ENCODE results near the gene SH3RF1. TPM values are rescaled to one million over a fixed set of nuclear protein-coding genes. Genes with fewer than 3 reads are reported as not detected.
A peak's percentile ranks its signal among the peaks of the same experiment; 100 is the strongest.

Gene SH3RF1
- total and polyA plus RNA-seq, 2 of the 8 experiments (the other 6 are each of a cell fraction or from before 2014, with no cell fraction given), result 6.9 to 15.1 TPM

GRCh38 chr4:169071747-169072146, 199.0 kb downstream of the SH3RF1 start:
- no peak for FAIRE-seq
- CTCF ChIA-PET (ENCODE audit: partially characterized antibody), result interaction anchor here (0.6 to 1.4 kb wide), 6 partner anchors 8 to 616 kb away, joined by 3 to 5 read pairs (median 4); no protein-coding TSS in a partner anchor
- TF ChIP-seq ASH2L (IDR thresholded peaks at IDR 0.05; ENCODE audit: low read length) (no peak), EZH2 (IDR thresholded peaks at IDR 0.05; ENCODE audit: low read depth, low read length, severe bottlenecking) (no peak), ZNF274 (IDR thresholded peaks at IDR 0.05; ENCODE audit: borderline replicate concordance, extremely low read depth, low read length) (no peak), NRF1 (IDR thresholded peaks at IDR 0.05; ENCODE audit: low read depth, low read length) (no peak), SUZ12 (IDR thresholded peaks at IDR 0.05; ENCODE audit: low read length) (no peak), SP1 (IDR thresholded peaks at IDR 0.05; ENCODE audit: low read depth, low read length) (no peak), SRF (IDR thresholded peaks at IDR 0.05; ENCODE audit: low read depth, low read length) (no peak), BRCA1 (IDR thresholded peaks at IDR 0.05; ENCODE audit: low read depth, low read length) (no peak), SAP30 (IDR thresholded peaks at IDR 0.05; ENCODE audit: insufficient read depth, insufficient replicate concordance, low read length) (no peak), CREB1 (IDR thresholded peaks at IDR 0.05) (no peak), BACH1 (IDR thresholded peaks at IDR 0.05; ENCODE audit: low read length) (no peak), TEAD4 (IDR thresholded peaks at IDR 0.05; ENCODE audit: low read depth, low read length) (no peak), CBX5 (IDR thresholded peaks at IDR 0.05; ENCODE audit: low read depth, low read length) (no peak), SIRT6 (IDR thresholded peaks at IDR 0.05; ENCODE audit: low read length) (no peak), KDM5A (IDR thresholded peaks at IDR 0.05; ENCODE audit: low read length) (no peak)
- TF ChIP-seq, protein P1, sequence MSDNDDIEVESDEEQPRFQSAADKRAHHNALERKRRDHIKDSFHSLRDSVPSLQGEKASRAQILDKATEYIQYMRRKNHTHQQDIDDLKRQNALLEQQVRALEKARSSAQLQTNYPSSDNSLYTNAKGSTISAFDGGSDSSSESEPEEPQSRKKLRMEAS (IDR thresholded peaks at IDR 0.05), result no peak

More at GRCh38 chr4:169071747-169072146, 199.0 kb downstream of the SH3RF1 start:
- H4K8ac ChIP-seq (ENCODE audit: extremely low read depth, insufficient read depth, low read length), result 0 out of 2 replicates have a peak overlapping the region, but pooled peaks have one; percentile 37
- no peak overlapping the region for H3K56ac ChIP-seq (replicated peaks; ENCODE audit: insufficient read length, low read depth, low read length)
- no peak overlapping the region for H3K14ac ChIP-seq (ENCODE audit: insufficient read length)
- no peaks in the 10 kb centered on the region for H3K79me1 ChIP-seq (ENCODE audit: low read depth, low read length)
- H4K20me1 ChIP-seq (replicated peaks in 1 of 2; ENCODE audit: control insufficient read depth in 1 of 2, insufficient read depth in 2 of 2, low read length in 2 of 2), result no peaks in the 10 kb centered on the region
- H2AFZ ChIP-seq (ENCODE audit: low read length), result no peak overlapping the region
- no peak overlapping the region for H3K4me3 ChIP-seq (ENCODE audit: extremely low read depth in 1 of 4, insufficient read depth in 2 of 4, low read depth in 3 of 4, low read length in 4 of 4)
- H4K91ac ChIP-seq (replicated peaks; ENCODE audit: insufficient read length, low read length), result no peak overlapping the region
- no peak overlapping the region for H2BK12ac ChIP-seq (ENCODE audit: low read depth, low read length)
- no peak overlapping the region for H2BK15ac ChIP-seq (ENCODE audit: low read length)
- H2BK120ac ChIP-seq (replicated peaks; ENCODE audit: low read depth, low read length), result no peak overlapping the region
- H3K4ac ChIP-seq (replicated peaks; ENCODE audit: insufficient read length, low read depth, low read length), result no peak overlapping the region
- H3K27me3 ChIP-seq (replicated peaks in 1 of 4; ENCODE audit: control insufficient read depth in 3 of 4, extremely low read depth in 1 of 4, insufficient read depth in 3 of 4, low read length in 3 of 4), result no peaks in the 10 kb centered on the region
- H2BK20ac ChIP-seq (ENCODE audit: low read length), result no peak overlapping the region
- no peaks in the 10 kb centered on the region for H3K79me2 ChIP-seq (ENCODE audit: control insufficient read depth in 1 of 2, insufficient read depth in 2 of 2, low read length in 2 of 2)
- H3K9ac ChIP-seq (replicated peaks in 1 of 4; ENCODE audit: extremely low read depth in 1 of 4, low read depth in 3 of 4, low read length in 3 of 4), result no peak overlapping the region
- 78% methylated on average over 6 of the region's 7 CpGs; no CpG with 5 or more reads in 1 of the 2 experiments for WGBS, 2 experiments (ENCODE audit: extremely low coverage in 1 of 2, insufficient coverage in 1 of 2, insufficient read length in 1 of 2, insufficient replicate concordance in 2 of 2, low coverage in 1 of 2, low lambda C conversion rate in 2 of 2, missing lambda C conversion rate in 1 of 2)
- H3K23ac ChIP-seq (ENCODE audit: insufficient read length), result no peak overlapping the region
- DNase-seq (ENCODE audit: low read depth in 1 of 2, low spot score in 2 of 2), result no peak
- H3K23me2 ChIP-seq (ENCODE audit: low read depth, low read length), result no peaks in the 10 kb centered on the region
- H3K4me2 ChIP-seq (ENCODE audit: insufficient read depth in 1 of 2, low read depth in 2 of 2, low read length in 2 of 2), result no peak overlapping the region
- no peak overlapping the region for H3K27ac ChIP-seq (ENCODE audit: low read depth, low read length)
- no peak overlapping the region for H4K5ac ChIP-seq (ENCODE audit: insufficient read length, low read depth, low read length)
- H3K4me1 ChIP-seq (replicated peaks in 1 of 4; ENCODE audit: control insufficient read depth in 3 of 4, insufficient read depth in 4 of 4, low read length in 3 of 4), result peaks cover 0 to 9% (median 4%) of the 10 kb centered on the region in 4 experiments; a peak in 3 of 7 replicates
- POLR2A ChIA-PET (ENCODE audit: partially characterized antibody), result interaction anchor here (1.2 kb wide), 1 partner anchor 65 kb away, joined by 3 read pairs; no protein-coding TSS in a partner anchor
- no peak overlapping the region for H3K18ac ChIP-seq (ENCODE audit: extremely low read depth, low read length)
- no peaks in the 10 kb centered on the region for H3K36me3 ChIP-seq (ENCODE audit: control insufficient read depth in 2 of 4, insufficient read depth in 4 of 4, low read length in 3 of 4)
- H2AK5ac ChIP-seq (ENCODE audit: low read depth, low read length), result no peak overlapping the region
- no peak overlapping the region for H2BK5ac ChIP-seq (ENCODE audit: low read depth, low read length)
- no peaks in the 10 kb centered on the region for H3K9me3 ChIP-seq (ENCODE audit: insufficient read depth in 2 of 2, low read depth in 1 of 2, low read length in 1 of 2)
